GM12878 (cell line): ENCODE results near the gene FERMT3. TPM values are rescaled to one million over a fixed set of nuclear protein-coding genes. Genes with fewer than 3 reads are reported as not detected.

ENCODE experiments used
- ATAC-seq: fragments of 200-7000 bp; cut with Tn5 transposase; 3 replicates; pipeline ENCODE4 v1.9.1; 2020; ENCODE audit warnings: mild to moderate bottlenecking, moderate library complexity
- BruUV-seq: library from RNA; stranded (reverse); fragments of 400-500 nt; replicated peaks from 2 replicates; lab custom pipeline; 2021; lab: Mats Ljungman, UMichigan
- CTCF ChIA-PET: fragments of 300-600 bp; sonication (Branson Sonifier 250); formaldehyde crosslinking; extraction: SDS; loops from one replicate; lab custom pipeline; 2021; ENCODE audit warnings: inconsistent platforms; lab: Yijun Ruan, JAX
- POLR2A ChIA-PET: fragments of 350-600 bp; formaldehyde crosslinking; extraction: SDS; loops from one replicate; lab custom pipeline; 2021; ENCODE audit warnings: inconsistent platforms; lab: Charles Lee
- RAD21 ChIA-PET: fragments of 300-600 bp; sonication (Branson Sonifier 250); formaldehyde crosslinking; loops from one replicate; lab custom pipeline; 2023; ENCODE audit warnings: antibody characterized with exemption; ENCODE audit not compliant: unreplicated experiment; lab: Charles Lee
- SMC1A ChIA-PET: fragments of 300-600 bp; sonication (Branson Sonifier 250); formaldehyde crosslinking; loops from one replicate; lab custom pipeline; 2023; ENCODE audit not compliant: unreplicated experiment, uncharacterized antibody; lab: Charles Lee
- DNase-seq: peaks from one replicate; pipeline ENCODE4 v3.0.0-alpha.2; 2011; ENCODE audit warnings: low read depth, low spot score
- FAIRE-seq: peaks from 3 replicates; lab custom pipeline; 2011; peaks lifted over from hg19 to GRCh38; lab: Jason Lieb, UNC
- H2AFZ ChIP-seq: 2 replicates; pipeline ENCODE4 v1.6.0; 2011; ENCODE audit warnings: low read depth, low read length, control low read depth; ENCODE audit not compliant: control insufficient read depth
- H3K27ac ChIP-seq: 2 replicates; pipeline ENCODE4 v1.5.1; 2011; ENCODE audit warnings: control low read depth; ENCODE audit not compliant: control insufficient read depth, insufficient read depth
- H3K27me3 ChIP-seq, 2 experiments: replicated peaks in 1 of 2; 2 replicates each; pipeline versions ENCODE4 v1.6.0 to v1.6.1; 2011; ENCODE audit warnings: low read length in 1 of 2; ENCODE audit not compliant: control insufficient read depth in 2 of 2, insufficient read depth in 2 of 2
- H3K36me3 ChIP-seq, 2 experiments: 2 replicates each; pipeline ENCODE4 v1.5.1; 2011; ENCODE audit warnings: low read length in 1 of 2; ENCODE audit not compliant: control insufficient read depth in 2 of 2, insufficient read depth in 2 of 2
- H3K4me1 ChIP-seq: 2 replicates; pipeline ENCODE4 v1.6.1; 2011; ENCODE audit warnings: mild to moderate bottlenecking, low read length, moderate library complexity, mixed read lengths; ENCODE audit not compliant: control insufficient read depth, insufficient read depth
- H3K4me2 ChIP-seq: 2 replicates; pipeline ENCODE4 v1.6.0; 2011; ENCODE audit warnings: control low read depth; ENCODE audit not compliant: control insufficient read depth, insufficient read depth
- H3K4me3 ChIP-seq: fragments of 200-600 bp; sonication (generic); 2 replicates; pipeline ENCODE4 v1.5.1; 2016
- H3K79me2 ChIP-seq: 2 replicates; pipeline ENCODE4 v1.6.0; 2011; ENCODE audit warnings: low read length; ENCODE audit not compliant: control insufficient read depth, insufficient read depth
- H3K9ac ChIP-seq: 2 replicates; pipeline ENCODE4 v1.8.0; 2011; ENCODE audit warnings: low read length, control low read depth, mixed read lengths; ENCODE audit not compliant: control insufficient read depth, insufficient read depth
- H3K9me3 ChIP-seq: replicated peaks from 3 replicates; pipeline ENCODE4 v1.5.1; 2011; ENCODE audit warnings: mild to moderate bottlenecking, low read length; ENCODE audit not compliant: control insufficient read depth, insufficient read depth
- H4K20me1 ChIP-seq: 2 replicates; pipeline ENCODE4 v1.6.0; 2011; ENCODE audit not compliant: control insufficient read depth, insufficient read depth
- ASH2L ChIP-seq: fragments of 300-600, 200-600 bp; sonication (generic); IDR thresholded peaks from 2 replicates; pipeline ENCODE4 v1.6.1; 2017; ENCODE audit warnings: low read depth, mild to moderate bottlenecking, borderline replicate concordance
- BHLHE40 ChIP-seq, 2 experiments: fragments of 450-650 bp in 1 of 2; IDR thresholded peaks; 2 replicates each; pipeline ENCODE4 v1.6.1; 2011 to 2017; ENCODE audit warnings: low read depth in 2 of 2, borderline replicate concordance in 1 of 2, improper control_type of control experiment in 1 of 2, low read length in 1 of 2, mild to moderate bottlenecking in 1 of 2
- BRCA1 ChIP-seq: IDR thresholded peaks from 2 replicates; pipeline ENCODE4 v1.6.1; 2011; ENCODE audit warnings: low read depth, low read length, improper control_type of control experiment
- CBFB ChIP-seq: IDR thresholded peaks from 2 replicates; pipeline ENCODE4 v1.6.1; 2016; ENCODE audit warnings: antibody characterized with exemption, low read depth
- DPF2 ChIP-seq: fragments of 450-650 bp; IDR thresholded peaks from 2 replicates; pipeline ENCODE4 v1.6.1; 2017; ENCODE audit warnings: mild to moderate bottlenecking
- IRF4 ChIP-seq: IDR thresholded peaks from 2 replicates; pipeline ENCODE4 v1.6.1; 2011; ENCODE audit warnings: low read depth, low read length
- MTA2 ChIP-seq: fragments of 450-650 bp; IDR thresholded peaks from 2 replicates; pipeline ENCODE4 v1.6.1; 2016; ENCODE audit warnings: low read depth, mild to moderate bottlenecking, moderate library complexity
- TCF3 ChIP-seq: IDR thresholded peaks from 2 replicates; pipeline ENCODE4 v1.6.1; 2012; ENCODE audit warnings: low read depth, mild to moderate bottlenecking, low read length, borderline replicate concordance; ENCODE audit not compliant: insufficient read depth
- WGBS: methylation state at CpG from one replicate; pipeline ENCODE4 v1.1.6; 2016; ENCODE audit warnings: low lambda C conversion rate; ENCODE audit not compliant: insufficient replicate concordance, insufficient coverage; ENCODE audit errors: missing lambda C conversion rate; 5-methylcytosine and 5-hydroxymethylcytosine counted together
- in situ Hi-C: fragments of 300-500 bp; cut with MboI; formaldehyde crosslinking; loops from 9 replicates; pipeline ENCODE4 v1.14.3; 2018; ENCODE audit warnings: mixed read lengths
- intact Hi-C: fragments of 100-400 bp; cut with micrococcal nuclease; formaldehyde crosslinking; loops from one replicate; pipeline ENCODE4 v1.14.2; 2022; ENCODE audit not compliant: unreplicated experiment
- polyA plus RNA-seq, 11 experiments: library from polyadenylated mRNA; depleted of rRNA in 4 of 11; unstranded in 6 of 11; stranded (reverse) in 5 of 11; fragments of >200 nt; fragmentation: Nextera tagmentation in 4 of 11; fragmentation: Illumina TruSeq in 1 of 11; extraction: Ambion mirVana in 4 of 11; extraction: Trizol in 1 of 11; gene quantifications; 1 replicate in 1 of 11; 2 replicates in 10 of 11; pipeline versions ENCODE4 v1.2.1 to v1.2.3, GENCODE V29; 2011 to 2016; ENCODE audit warnings: inconsistent platforms in 2 of 11, missing spikeins in 2 of 11, low read depth in 1 of 11
- total RNA-seq, 4 experiments: library from RNA; depleted of rRNA in 3 of 4; stranded (reverse); fragments of >200 nt in 3 of 4; fragmentation: Illumina TruSeq in 1 of 4; extraction: Trizol in 1 of 4; gene quantifications; 2 replicates each; pipeline versions ENCODE4 v1.2.1 to v1.2.3, GENCODE V29; 2013 to 2021
- TF ChIP-seq, protein P1 (sequence below): IDR thresholded peaks from 2 replicates; pipeline ENCODE4 v1.6.1; 2011; ENCODE audit warnings: low read depth, low read length, improper control_type of control experiment, borderline replicate concordance

Gene FERMT3
- total and polyA plus RNA-seq, 10 of the 15 experiments (the other 5 are each of a cell fraction or from before 2014, with no cell fraction given): 2.0 to 211 (median 114) TPM

DNA sequence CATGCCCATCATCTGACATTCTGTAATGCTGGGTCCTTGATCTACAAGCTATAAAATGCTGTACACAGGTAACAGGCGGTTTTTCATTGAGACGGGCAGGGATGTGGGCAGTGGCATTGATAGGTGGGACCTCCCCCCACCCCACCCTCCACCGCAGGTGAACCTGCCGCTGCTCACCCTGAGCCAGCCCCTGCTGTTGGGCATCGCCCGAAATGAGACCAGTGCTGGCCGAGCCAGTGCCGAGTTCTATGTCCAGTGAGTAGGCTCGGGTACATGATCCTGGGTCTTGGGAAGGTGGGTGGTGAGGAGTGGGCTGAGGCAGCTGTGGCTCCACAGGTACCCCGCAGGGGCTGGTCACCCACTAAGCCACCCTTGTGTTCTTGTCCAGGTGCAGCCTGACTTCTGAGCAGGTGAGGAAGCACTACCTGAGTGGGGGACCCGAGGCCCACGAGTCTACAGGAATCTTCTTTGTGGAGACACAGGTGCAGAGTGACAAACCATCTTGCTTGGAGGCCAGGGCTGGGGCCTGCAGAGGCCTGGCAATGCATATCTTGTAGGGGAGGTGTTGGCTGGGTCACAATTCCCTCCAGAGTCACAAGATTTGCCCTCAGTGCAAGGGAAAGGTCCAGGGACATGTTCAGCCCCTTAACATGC is 22.7 kb downstream of the FERMT3 start:
- BruUV-seq: TSS peak; percentile 35
- Histone ChIP-seq H3K9ac (peak overlapping the region; percentile 79), H3K9me3 (no peaks in the 10 kb centered on the region), H2AFZ (no peak overlapping the region), H3K4me1 (peaks cover 34% of the 10 kb centered on the region), H3K4me2 (peak overlapping the region; percentile 98), H3K79me2 (peaks cover 36% of the 10 kb centered on the region), H3K4me3 (peak overlapping the region; percentile 95; the same call in 1 of the 2 replicates), H4K20me1 (no peaks in the 10 kb centered on the region), H3K27me3 (no peaks in the 10 kb centered on the region), H3K27ac (peak overlapping the region; percentile 86), H3K36me3 (peaks cover 0 to 3% of the 10 kb centered on the region in 2 experiments; a peak in 1 of 4 replicates)
- CTCF ChIA-PET: interaction anchor here (0.6 to 0.9 kb wide), 2 partner anchors 25 to 72 kb away, joined by 3 to 4 read pairs; no protein-coding TSS in a partner anchor
- RAD21 ChIA-PET: interaction anchor here (1.0 kb wide), 1 partner anchor 22 kb away, joined by 6 read pairs; the partner anchor contains the start of gene FERMT3
- DNase-seq: no peak
- POLR2A ChIA-PET: interaction anchor here (0.6 to 9.7 kb wide), 4 partner anchors 10 to 1466 kb away, joined by 4 to 77 read pairs (median 6); partner anchors contain the start of genes FKBP2 and PPP1R14B
- WGBS: 68% methylated on average over 11 of the region's 12 CpGs
- SMC1A ChIA-PET: interaction anchor here (1.2 kb wide), 1 partner anchor 15 kb away, joined by 3 read pairs; no protein-coding TSS in a partner anchor
- intact Hi-C loops: no loop called here
- in situ Hi-C loops: loop anchor here (25.0 kb wide), 1 partner anchor 1633 kb away; the partner anchor contains the start of genes CFL1, EFEMP2 and MUS81
- TF ChIP-seq CBFB (no peak), IRF4 (no peak), TCF3 (no peak), MTA2 (no peak), DPF2 (no peak), BRCA1 (no peak), ASH2L (no peak), BHLHE40 (IDR thresholded peaks at IDR 0.05; ENCODE audit: borderline replicate concordance in 1 of 2, low read depth in 2 of 2, low read length in 1 of 2) (no peak)
- TF ChIP-seq, protein P1, sequence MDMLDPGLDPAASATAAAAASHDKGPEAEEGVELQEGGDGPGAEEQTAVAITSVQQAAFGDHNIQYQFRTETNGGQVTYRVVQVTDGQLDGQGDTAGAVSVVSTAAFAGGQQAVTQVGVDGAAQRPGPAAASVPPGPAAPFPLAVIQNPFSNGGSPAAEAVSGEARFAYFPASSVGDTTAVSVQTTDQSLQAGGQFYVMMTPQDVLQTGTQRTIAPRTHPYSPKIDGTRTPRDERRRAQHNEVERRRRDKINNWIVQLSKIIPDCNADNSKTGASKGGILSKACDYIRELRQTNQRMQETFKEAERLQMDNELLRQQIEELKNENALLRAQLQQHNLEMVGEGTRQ: no peak
- ATAC-seq: no peak
- FAIRE-seq: no peak
